Prostate gland (tissue), 2 donors: ENCODE data around the gene MS4A6E.

Experiments used
- POLR2AphosphoS5 ChIP-seq: sonication (generic); formaldehyde crosslinking; IDR thresholded peaks from one replicate; pipeline ENCODE4 v1.6.1; 2017; ENCODE audit warnings: antibody characterized with exemption
- TF ChIP-seq, protein P1 (sequence below), 4 experiments: fragments of 200-600 bp in 2 of 4; fragments of 450-650 bp in 2 of 4; sonication (generic) in 2 of 4; IDR thresholded peaks; 1 replicate in 3 of 4; 2 replicates in 1 of 4; pipeline ENCODE4 v1.5.1; 2016 to 2019; ENCODE audit warnings: antibody characterized with exemption in 4 of 4, mild to moderate bottlenecking in 2 of 4, moderate library complexity in 2 of 4

- TF ChIP-seq, protein P1, sequence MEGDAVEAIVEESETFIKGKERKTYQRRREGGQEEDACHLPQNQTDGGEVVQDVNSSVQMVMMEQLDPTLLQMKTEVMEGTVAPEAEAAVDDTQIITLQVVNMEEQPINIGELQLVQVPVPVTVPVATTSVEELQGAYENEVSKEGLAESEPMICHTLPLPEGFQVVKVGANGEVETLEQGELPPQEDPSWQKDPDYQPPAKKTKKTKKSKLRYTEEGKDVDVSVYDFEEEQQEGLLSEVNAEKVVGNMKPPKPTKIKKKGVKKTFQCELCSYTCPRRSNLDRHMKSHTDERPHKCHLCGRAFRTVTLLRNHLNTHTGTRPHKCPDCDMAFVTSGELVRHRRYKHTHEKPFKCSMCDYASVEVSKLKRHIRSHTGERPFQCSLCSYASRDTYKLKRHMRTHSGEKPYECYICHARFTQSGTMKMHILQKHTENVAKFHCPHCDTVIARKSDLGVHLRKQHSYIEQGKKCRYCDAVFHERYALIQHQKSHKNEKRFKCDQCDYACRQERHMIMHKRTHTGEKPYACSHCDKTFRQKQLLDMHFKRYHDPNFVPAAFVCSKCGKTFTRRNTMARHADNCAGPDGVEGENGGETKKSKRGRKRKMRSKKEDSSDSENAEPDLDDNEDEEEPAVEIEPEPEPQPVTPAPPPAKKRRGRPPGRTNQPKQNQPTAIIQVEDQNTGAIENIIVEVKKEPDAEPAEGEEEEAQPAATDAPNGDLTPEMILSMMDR (IDR thresholded peaks at IDR 0.05), result no peak
- TF ChIP-seq POLR2AphosphoS5, result no peak
These were observed 23.4 kb upstream of the MS4A6E start for GRCh38 chr11:60303661-60304060.
